ENCODE measurements around the gene TSKU.

Gene TSKU

DNA sequence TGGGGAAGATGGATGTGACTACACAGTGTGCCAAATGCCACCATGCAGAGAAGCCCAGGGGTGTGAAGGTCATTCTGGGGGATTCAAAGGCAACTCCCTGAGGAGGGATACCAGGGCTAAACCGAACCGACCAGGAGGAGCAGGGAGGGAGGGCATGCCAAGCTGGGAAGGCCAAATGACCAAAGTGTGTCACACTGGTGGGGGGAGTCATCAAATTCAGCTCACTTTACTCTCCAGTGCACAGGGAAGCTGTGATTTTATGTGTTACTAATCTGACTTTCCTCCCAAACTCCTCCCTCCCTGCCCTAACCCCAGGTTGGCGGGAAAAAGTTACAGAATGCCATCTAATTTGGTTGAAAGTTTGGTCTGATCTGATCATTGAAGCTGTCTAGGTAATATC, 29.7 kb upstream of the TSKU start:
- DNase-seq: no peak

GRCh38 chr11:76753950-76754349, 29.2 kb upstream of the TSKU start:
- DNase-seq: no peak

- DNase-seq: no peak
Measured at GRCh38 chr11:76756341-76756741, 26.8 kb upstream of the TSKU start.

- no peak for DNase-seq
Measured at GRCh38 chr11:76758311-76758710, 24.8 kb upstream of the TSKU start.

- no peak for DNase-seq
Measured at GRCh38 chr11:76759092-76759491, 24.1 kb upstream of the TSKU start.

DNA sequence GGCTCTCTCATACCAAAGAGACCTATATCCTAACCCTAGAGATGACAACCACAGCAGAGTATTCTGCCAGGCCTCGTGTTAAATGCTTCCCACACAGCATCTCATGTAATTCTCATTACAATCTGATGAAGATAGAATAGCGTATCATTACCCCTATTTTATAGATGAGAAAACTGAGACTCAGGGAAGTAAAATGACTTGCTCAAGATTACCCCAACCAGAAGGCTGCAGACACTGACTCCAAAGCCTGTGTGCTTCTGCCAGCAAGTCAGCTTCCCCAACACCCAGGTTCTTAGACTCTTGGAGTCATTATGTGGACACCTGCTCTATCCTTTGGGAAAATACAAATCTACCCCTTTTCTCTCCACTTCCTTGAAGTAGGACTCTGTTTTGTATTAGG, 23.6 kb upstream of the TSKU start:
- no peak for DNase-seq

DNA sequence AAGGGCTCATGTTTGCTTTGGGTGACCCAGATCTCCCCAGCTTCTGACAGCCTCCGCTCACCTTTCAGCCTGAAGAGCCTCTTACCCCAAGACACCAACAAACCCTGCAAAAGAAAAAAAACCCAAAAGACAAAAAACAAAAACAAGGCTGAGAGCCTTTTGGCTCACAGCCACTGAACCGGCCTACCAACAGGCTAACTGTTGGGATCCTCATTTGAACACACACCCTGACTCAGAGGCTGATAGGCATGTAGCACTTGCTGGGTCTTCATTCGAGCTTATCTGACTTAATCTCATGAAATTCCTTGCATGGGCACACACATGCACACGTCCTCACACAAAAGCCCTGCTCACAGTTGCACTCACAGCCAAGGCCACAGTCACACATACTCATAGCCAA, 22.9 kb upstream of the TSKU start:
- no peak for DNase-seq

DNA sequence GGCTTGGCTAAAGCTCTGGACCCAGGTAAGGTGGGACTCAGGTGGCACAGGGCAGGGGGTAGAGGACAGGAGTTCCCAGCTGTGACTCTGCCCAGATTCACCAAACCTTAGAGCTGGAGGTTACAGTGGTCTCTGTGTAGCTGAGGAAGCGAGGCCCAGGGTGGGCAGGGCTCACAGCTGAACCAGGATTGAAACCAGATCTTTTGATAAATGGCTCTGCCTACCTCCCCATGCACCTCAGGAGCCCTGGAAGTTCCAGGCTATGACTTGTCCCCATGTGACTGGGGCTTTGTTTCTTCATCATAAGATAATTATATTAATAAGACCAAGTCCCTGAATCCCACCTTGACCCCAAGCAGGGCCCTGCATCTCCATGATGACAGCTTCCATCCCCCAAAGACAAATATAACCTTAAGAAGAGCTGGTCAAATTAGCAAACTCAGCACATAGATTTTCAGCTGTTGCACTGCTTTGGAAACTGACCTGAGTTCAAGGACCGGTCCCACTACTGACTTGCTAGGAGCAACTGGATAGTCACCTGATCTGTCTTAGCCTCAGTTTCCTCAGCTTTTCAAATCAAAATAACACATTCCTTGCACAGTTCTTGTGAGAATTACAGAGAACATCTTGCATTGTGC, 21.3 kb upstream of the TSKU start:
- DNase-seq: no peak

DNA sequence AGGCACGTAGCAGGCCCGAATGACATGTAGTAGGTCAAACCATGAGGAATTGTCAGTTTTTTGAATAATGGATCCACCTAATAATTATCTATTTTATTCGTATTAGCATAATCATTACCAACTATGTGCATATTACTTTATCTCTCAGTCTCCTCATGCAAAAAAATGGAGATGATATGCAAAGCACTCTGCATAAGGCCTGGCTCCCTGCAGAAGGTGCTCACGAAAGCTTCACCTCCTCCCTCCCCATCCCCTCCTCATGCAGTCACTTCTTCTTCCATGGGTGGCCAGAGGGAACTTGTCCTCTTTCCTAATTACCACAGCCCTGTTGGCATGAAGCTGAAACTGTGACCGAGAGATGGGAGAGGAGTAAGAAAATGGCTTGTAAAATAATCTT, 20.8 kb upstream of the TSKU start:
- DNase-seq: no peak

DNA sequence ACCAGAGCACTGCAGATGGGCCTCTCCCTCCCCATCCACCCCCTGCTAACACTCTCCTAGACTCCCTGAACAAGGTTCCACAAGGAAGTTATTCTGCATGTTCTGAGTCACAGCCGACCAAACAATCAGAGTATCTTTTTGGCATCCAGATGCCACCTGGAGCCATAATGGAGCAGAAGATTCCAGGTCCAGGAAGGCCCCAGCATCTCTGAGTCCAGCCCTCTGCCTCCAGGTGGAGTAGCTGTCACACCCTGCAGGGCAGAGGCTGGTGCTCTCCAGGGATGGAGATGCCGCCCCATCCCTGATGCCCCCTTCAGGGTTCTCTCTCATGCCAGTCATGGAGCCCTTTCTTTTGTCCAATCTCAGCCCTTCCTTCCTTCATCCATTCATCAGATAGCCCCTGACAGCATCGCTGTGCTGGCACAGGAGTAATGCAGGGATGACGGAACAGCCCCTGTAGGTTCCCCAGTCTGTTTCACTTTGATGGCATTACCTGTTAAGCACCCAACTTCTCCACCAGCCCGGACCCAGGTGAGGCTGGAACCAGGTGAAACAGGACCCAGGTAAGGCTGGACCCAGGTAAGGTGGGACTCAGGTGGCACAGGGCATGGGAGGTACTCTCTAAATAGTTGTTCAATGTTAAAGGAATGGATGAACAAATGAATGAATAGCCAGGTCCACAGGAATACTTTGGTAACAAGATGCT, 20.1 kb upstream of the TSKU start:
- no peak for DNase-seq

DNA sequence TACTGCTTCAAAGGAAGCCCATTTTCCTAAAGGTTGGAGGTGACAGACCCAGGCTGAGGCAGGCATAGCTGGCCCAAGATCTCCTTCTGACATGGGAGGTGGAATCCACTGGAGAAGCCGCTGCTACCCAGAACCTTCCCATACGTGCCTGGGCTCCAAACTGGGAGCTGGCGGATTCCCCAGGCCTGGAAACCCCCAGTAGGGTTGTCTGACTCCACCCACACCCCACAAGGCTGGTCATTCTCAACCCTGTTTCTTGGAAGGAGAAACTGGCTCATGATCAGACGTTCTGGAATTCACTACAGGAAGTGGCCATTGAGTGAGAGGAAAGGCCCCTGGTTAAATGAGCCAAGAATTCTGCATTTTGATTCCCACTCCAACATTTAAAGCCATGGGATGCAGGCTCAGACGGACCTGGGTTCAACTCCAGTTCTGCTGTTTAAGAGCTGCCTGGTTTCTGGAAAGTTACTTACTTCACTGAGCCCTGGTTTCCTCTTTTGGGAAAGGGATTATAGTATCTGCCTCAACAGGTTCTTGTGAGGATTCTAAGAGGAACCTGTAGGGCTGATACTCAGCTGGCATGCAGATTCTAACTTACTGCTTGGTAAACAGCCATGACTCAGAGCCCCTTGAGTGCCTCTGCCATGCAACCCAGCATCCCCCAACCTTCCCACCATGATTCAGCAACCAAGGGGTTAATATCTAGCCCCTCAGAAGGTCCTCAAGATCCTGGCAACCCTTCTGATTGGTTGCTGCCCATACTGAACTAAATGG, 19.4 kb upstream of the TSKU start:
- no peak for DNase-seq

DNA sequence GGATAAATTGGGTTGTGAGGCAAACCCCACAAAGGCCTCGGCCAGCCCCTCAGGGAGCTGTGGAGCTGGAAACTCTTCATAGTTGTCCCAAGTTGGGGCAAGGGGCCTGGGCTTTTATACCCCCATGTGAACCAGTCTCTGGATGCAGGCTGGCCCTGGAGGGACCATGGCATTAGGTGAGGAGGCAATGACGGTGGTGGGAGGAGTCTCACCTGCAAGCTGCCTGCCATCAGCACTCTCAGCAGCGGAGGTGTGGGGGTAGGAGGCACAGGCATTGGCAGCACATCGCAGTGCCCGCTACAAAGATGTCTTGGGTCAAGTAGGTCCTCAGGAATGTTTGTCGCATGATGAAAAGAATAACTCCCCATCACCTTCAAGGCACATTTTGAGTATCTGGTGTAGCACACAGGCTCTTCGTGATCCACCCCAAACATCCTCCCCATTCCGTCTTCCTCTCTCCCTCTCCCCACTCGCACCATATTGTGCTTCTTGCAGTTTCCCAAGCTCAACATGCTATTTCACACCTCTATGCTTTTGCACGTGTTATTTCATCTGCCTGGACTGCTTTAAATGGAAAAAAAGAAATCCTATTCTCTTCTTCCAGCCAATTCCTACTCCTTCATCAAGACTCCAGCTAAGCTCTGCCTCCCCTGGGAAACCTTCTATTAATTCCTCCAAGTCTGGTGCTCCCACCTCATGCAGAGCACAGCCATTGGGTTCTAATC, 18.1 kb upstream of the TSKU start:
- DNase-seq: no peak

- DNase-seq: no peak
Measured at GRCh38 chr11:76765863-76766350, 17.2 kb upstream of the TSKU start.

GRCh38 chr11:76766521-76766920, 16.6 kb upstream of the TSKU start:
- no peak for DNase-seq

DNA sequence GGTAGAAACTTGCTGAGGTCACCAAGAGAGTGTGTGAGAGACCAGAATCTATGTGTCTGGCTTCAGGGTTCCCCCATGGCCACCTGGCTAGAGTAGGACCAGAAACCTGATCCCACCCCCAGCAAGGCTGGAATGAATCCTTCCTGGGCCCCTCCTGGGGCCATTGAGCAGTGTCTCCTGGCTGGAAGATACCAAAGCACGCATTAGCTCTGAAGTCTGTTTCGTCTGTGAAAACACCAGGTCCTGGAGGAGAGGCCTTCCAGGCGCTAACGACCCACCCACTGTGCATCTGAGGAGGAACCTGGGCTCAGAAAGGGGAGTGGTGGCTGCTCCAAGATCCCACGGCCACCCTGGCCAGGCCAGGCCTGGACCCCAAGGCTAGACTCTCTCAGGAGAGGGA, 15.5 kb upstream of the TSKU start:
- no peak for DNase-seq

GRCh38 chr11:76768088-76768908, 14.9 kb upstream of the TSKU start:
- DNase-seq: no peak

GRCh38 chr11:76768909-76769560, 14.1 kb upstream of the TSKU start:
- DNase-seq: no peak

GRCh38 chr11:76769645-76770586, 13.2 kb upstream of the TSKU start:
- no peak for DNase-seq

- DNase-seq: no peak
Measured at GRCh38 chr11:76770642-76771445, 12.3 kb upstream of the TSKU start.

Measured in NCI-H774 (cell line).